ENCODE data around the gene CSNK1G2.
A peak's percentile ranks its signal among the peaks of the same experiment; 100 is the strongest.
"Not testable (repeated sequence)": the region's sequence is repeated elsewhere in the genome, so short reads cannot be mapped to it uniquely, and the experiment has no call there.

CSNK1G2 gene

DNA sequence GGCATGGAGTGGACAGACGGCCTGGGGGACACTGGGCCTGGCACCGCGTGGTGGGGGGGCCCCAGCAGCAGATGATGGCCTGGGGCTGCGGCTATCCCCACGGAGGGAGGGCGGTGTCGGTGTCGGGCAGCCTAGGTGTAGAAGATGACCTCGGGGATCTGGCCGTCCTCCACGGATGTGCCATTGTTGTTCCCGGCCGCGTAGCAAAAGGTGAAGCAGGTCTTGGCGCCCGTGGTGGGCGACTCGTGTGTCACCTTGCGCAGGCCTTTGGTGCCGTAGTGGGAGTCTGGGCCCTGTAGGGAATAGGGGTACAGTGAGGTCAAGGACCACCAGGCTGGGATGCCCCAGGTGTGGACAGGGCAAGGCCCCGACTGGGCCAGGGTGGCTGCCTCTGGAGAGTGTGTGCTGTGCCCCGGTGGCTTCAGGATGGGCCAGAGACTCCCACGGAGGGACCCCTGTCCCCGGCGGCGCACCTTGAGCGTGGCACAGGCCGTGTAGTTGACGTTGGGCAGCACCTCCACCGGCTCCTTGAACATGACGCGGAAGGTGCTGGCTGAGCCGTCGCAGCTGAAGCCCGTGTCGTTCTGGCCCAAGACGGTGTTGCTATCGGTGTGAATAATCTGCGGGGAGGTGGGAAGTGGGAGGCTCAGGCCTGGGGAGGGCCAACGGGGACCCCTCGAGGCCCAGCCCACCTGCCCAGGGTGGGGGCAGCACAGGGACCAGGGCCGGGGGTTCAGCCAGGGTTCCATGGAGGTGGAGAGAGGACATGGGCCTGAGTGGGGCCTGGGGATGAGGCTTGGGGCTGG lies 45.6 kb downstream of the CSNK1G2 start:
- no peak for DNase-seq (ENCODE audit: low read depth in 4 of 4, low spot score in 1 of 4)

- DNase-seq (ENCODE audit: low read depth in 4 of 4, low spot score in 1 of 4), result no peak
These were observed 46.5 kb downstream of the CSNK1G2 start for GRCh38 chr19:1987197-1988187.

DNA sequence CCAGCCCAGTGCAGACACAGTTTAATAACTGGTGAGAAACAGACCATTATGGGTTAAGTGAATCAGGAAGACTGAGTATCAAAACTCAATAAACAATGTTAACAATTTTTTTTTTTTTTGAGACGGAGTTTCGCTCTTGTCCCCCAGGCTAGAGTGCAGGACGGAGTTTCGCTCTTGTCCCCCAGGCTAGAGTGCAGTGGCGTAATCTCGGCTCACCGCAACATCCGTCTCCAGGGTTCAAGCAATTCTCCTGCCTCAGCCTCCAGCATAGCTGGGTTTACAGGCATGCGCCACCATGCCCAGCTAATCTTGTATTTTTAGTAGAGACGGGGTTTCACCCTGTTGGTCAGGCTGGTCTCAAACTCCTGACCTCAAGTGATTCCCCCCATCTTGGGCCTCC lies 47.5 kb downstream of the CSNK1G2 start:
- not testable (repeated sequence) for DNase-seq (ENCODE audit: low read depth in 4 of 4, low spot score in 1 of 4)

- no peak for DNase-seq (ENCODE audit: low read depth in 4 of 4, low spot score in 1 of 4)
These were observed 48.7 kb downstream of the CSNK1G2 start for GRCh38 chr19:1989513-1990229.

DNA sequence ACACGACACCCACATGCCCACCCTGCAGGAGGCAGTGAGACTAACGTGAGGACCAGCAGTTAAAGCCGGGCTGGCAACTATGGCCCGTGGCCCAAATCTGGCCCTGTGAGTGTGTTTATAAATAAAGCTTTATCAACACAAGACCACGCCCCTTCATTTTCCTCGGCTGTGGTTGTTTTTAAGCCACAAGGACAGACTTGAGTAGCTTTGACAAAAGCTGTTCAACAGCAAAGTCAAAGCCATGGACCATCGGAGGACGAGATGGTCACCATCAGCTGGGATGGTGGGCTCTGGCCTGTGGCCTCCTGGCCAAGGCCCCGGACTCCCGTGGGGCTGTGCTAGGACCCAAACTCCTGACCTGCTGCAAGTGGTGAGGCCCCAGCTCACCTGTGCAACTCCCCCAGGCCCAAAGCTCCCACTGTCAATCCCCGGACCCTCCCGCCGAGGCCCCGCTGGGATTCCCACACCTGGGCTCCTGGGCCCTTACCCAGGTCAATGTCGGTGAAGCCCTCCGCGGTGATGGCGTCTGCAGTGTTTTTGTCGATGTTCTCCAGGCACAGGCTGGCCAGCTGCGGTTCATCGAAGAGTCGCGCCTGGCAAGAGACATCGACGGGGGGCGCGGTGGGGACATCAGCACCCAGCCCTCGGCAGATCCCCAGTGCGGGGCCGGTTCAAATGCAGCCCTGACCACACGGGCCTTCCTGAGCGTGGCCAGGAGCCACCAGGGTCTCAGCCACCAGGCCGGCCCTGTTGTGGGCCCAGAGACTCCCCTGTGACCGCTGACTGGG lies 49.5 kb downstream of the CSNK1G2 start:
- no peak for DNase-seq (ENCODE audit: low read depth in 4 of 4, low spot score in 1 of 4)

DNA sequence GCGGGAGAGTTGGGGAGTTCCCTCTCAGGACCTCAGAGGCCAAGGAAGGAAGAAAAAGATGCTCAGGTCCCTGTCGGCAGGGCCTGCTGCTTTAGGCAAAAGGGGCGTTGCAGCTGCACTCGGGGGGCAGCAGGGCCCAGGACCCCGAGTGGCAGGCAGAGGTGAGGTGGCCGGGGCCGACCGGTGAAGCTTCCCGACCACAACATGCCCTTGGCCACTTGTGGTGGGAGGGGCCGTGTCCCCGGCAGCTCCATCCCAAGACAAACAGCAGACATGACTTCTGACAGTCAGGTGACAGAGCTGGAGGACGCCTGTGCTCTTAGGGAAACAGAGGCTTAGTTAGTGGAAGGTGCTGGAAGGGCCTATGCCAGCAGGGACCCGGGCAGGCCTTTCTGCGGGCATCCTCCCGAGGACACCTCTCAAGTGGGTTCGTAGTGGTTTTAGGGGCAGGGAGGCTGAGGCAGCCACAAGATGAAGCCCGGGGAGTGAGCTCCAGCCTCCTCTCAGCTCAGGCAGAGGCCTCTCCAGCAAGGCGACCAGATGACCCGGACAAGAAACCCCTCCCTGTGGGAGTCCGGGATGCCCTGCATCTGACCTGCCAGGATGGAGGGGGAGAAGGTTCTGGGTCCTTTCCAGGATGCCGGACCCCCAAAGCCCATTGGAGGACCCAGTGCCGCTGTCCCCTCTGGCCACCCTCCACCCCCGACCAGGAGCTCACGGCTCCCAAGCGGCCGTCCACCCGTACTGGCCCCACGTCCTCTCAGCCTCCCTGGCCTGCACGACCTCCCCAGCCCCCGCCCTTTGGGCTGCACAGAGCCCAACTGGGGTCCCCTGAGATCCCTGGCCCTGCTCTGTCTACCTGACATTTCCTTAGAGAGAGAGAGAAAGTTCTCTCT lies 50.3 kb downstream of the CSNK1G2 start:
- no peak for DNase-seq (ENCODE audit: low read depth in 4 of 4, low spot score in 1 of 4)

GRCh38 chr19:1992759-1993260 lies 51.8 kb downstream of the CSNK1G2 start:
- peak in 2 of 4 experiments; percentile 8 to 30 for DNase-seq (ENCODE audit: low read depth in 4 of 4, low spot score in 1 of 4)

GRCh38 chr19:1997353-1998233 lies 56.6 kb downstream of the CSNK1G2 start:
- no peak for DNase-seq (ENCODE audit: low read depth in 4 of 4, low spot score in 1 of 4)

- no peak for DNase-seq (ENCODE audit: low read depth in 4 of 4, low spot score in 1 of 4)
These were observed 58.0 kb downstream of the CSNK1G2 start for GRCh38 chr19:1998712-1999708.

DNA sequence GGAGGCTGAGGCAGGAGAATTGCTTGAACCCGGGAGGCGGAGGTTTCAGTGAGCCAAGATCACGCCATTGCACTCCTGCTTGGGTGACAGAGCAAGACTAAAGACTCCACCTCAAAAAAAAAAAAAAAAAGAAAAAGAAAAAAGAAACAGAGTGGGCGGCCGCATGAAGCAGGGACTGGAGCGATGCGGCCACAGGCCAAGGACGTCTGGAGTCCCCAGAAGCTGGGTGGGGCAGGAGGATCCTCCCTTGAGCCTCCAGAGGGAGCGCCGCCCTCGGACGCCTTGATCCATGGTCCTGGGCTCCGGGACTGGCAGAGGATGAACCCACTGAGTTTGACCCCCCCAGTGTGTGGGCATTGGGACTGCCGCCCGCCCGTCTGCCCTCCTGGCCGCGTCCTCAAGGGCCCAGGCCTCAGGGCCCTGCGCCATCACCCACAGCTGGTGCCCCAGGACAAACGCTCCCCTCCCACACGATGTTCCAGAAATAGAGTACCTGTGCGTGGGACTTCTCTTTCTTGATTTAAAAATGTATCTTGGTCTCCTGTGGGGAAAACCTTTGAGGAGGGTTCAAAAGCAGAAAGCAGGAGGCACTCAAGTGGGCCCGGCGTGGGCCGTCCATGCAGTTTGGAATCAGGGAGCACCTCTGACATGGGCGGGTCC lies 59.0 kb downstream of the CSNK1G2 start:
- no peak for DNase-seq (ENCODE audit: low read depth in 4 of 4, low spot score in 1 of 4)

DNA sequence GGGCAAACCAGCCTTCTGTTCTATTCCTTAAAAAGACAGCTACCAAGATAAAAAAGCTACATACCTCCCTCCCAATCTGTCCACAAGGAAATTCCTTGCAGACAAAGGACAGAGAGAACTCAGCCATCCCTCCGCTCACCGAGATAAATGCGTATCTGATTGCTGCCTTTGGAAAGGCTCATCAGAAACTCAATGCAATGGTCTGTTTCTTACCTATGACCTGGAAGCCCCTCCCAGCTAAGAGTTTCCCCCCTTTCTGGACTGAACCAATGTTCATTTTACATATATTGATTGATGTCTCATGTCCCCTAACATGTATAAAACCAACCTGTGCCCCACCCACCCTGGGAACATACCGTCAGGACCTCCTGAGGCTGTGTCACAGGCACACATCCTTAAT lies 62.9 kb downstream of the CSNK1G2 start:
- DNase-seq (ENCODE audit: low read depth in 4 of 4, low spot score in 1 of 4), result no peak

- no peak for DNase-seq (ENCODE audit: low read depth in 4 of 4, low spot score in 1 of 4)
These were observed 69.2 kb downstream of the CSNK1G2 start for GRCh38 chr19:2010135-2010668.

DNA sequence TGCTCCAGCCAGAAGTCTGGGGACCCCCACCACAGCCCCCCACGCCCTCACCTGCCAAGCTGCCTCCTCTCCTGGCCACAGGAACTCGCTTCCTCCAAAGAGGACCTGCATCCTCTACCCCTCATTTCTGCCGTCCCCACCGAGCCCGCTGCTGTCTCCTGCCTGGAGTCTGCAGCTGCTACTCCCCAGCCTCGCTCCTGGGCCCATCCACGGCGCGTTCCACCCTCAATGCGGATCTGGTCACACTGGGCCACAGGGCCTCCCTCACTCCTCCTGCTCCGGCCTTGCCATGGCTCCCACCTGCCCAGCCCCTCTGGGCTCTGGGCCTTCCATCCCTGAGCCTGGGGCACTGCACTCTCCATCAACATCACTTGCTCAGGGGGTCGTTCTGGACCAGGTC lies 70.2 kb downstream of the CSNK1G2 start:
- DNase-seq (ENCODE audit: low read depth in 4 of 4, low spot score in 1 of 4), result no peak

GRCh38 chr19:2012941-2013682 lies 72.1 kb downstream of the CSNK1G2 start:
- no peak for DNase-seq (ENCODE audit: low read depth in 4 of 4, low spot score in 1 of 4)

GRCh38 chr19:2013683-2013961 lies 72.7 kb downstream of the CSNK1G2 start:
- DNase-seq (ENCODE audit: low read depth in 4 of 4, low spot score in 1 of 4), result no peak

DNA sequence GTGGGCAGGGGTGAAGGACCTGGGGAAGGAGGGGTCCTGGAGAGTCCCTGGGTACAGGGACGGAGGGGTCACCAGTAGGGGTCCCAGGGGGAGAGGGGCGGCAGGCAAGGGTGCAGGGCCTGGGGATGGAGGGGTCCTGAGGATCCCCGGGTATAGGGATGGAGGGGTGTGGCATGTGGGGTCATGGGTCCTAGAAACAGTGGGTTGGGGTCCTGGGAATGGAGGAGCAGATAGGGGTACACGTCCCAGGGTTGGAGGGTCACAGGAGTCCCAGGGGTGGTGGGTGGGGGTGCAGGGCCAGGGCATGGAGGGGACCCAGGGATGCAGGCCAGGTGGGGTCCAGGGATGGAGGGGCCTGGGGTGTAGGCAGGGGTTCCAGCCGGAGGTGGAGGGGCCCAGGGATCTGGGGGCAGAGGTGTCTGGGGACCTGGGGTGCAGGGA lies 73.2 kb downstream of the CSNK1G2 start:
- DNase-seq (ENCODE audit: low read depth in 4 of 4, low spot score in 1 of 4), result no peak

Measured in stimulated activated CD4-positive, alpha-beta T cell treated with anti-CD3 and anti-CD28 coated beads, Interleukin-1b, Interleukin-23, amount 100 ng/mL, for 24 hours (primary cell).